ENCODE measurements around the gene PARD3. TPM values are rescaled to one million over a fixed set of nuclear protein-coding genes. Genes with fewer than 3 reads are reported as not detected.

PARD3 gene
- total RNA-seq, 1 donor: 42.1 TPM

GRCh38 chr10:34319197-34319846, 495.8 kb downstream of the PARD3 start:
- peak; percentile 94 for DNase-seq (ENCODE audit: low read depth)
- H3K4me3 ChIP-seq (ENCODE audit: low read depth, low read length): no peak overlapping the region
- TF ChIP-seq CTCF (IDR thresholded peaks at IDR 0.05; ENCODE audit: insufficient read depth, low read length): no peak

GRCh38 chr10:34316154-34316553, 498.9 kb downstream of the PARD3 start:
- no peak overlapping the region for H3K4me3 ChIP-seq (ENCODE audit: low read depth, low read length)
- DNase-seq (ENCODE audit: low read depth): no peak
- TF ChIP-seq CTCF (IDR thresholded peaks at IDR 0.05; ENCODE audit: insufficient read depth, low read length): no peak

GRCh38 chr10:34314457-34314856, 500.6 kb downstream of the PARD3 start:
- no peak for DNase-seq (ENCODE audit: low read depth)
- no peak for TF ChIP-seq CTCF (IDR thresholded peaks at IDR 0.05; ENCODE audit: insufficient read depth, low read length)
- H3K4me3 ChIP-seq (ENCODE audit: low read depth, low read length): no peak overlapping the region

GRCh38 chr10:34313888-34314287, 501.2 kb downstream of the PARD3 start:
- no peak for TF ChIP-seq CTCF (IDR thresholded peaks at IDR 0.05; ENCODE audit: insufficient read depth, low read length)
- H3K4me3 ChIP-seq (ENCODE audit: low read depth, low read length): no peak overlapping the region
- no peak for DNase-seq (ENCODE audit: low read depth)

GRCh38 chr10:34313353-34313752, 501.7 kb downstream of the PARD3 start:
- no peak for DNase-seq (ENCODE audit: low read depth)
- no peak for TF ChIP-seq CTCF (IDR thresholded peaks at IDR 0.05; ENCODE audit: insufficient read depth, low read length)
- H3K4me3 ChIP-seq (ENCODE audit: low read depth, low read length): no peak overlapping the region

- TF ChIP-seq CTCF (IDR thresholded peaks at IDR 0.05; ENCODE audit: insufficient read depth, low read length): no peak
- DNase-seq (ENCODE audit: low read depth): no peak
- H3K4me3 ChIP-seq (ENCODE audit: low read depth, low read length): no peak overlapping the region
These were observed 503.4 kb downstream of the PARD3 start for GRCh38 chr10:34311679-34312078.

GRCh38 chr10:34310234-34310633, 504.9 kb downstream of the PARD3 start:
- no peak overlapping the region for H3K4me3 ChIP-seq (ENCODE audit: low read depth, low read length)
- TF ChIP-seq CTCF (IDR thresholded peaks at IDR 0.05; ENCODE audit: insufficient read depth, low read length): no peak

More at GRCh38 chr10:34310234-34310633, 504.9 kb downstream of the PARD3 start:
- DNase-seq (ENCODE audit: low read depth): no peak
